WERI-Rb-1 (cell line): ENCODE data around the gene GLB1L2.

ENCODE experiments used
- DNase-seq: peaks from one replicate; pipeline ENCODE4 v3.0.0-alpha.2; 2020
- H3K27ac ChIP-seq: fragments of 250-450 bp; sonication (Bioruptor Pico); 2 replicates; pipeline ENCODE4 v1.5.1; 2020; ENCODE audit warnings: mild to moderate bottlenecking, moderate library complexity
- H3K27me3 ChIP-seq: fragments of 250-450 bp; sonication (Bioruptor Pico); 2 replicates; pipeline ENCODE4 v1.5.1; 2021; ENCODE audit warnings: mild to moderate bottlenecking, low read depth, moderate library complexity; ENCODE audit not compliant: insufficient read depth, severe bottlenecking
- H3K36me3 ChIP-seq: fragments of 250-450 bp; sonication (Bioruptor Pico); 2 replicates; pipeline ENCODE4 v1.5.1; 2020; ENCODE audit warnings: mild to moderate bottlenecking, moderate library complexity
- H3K4me3 ChIP-seq: 2 replicates; pipeline ENCODE4 v1.5.1; 2011; ENCODE audit warnings: low read depth, mild to moderate bottlenecking, control low read depth, low read length
- H3K9me3 ChIP-seq: fragments of 250-450 bp; sonication (Bioruptor Pico); 2 replicates; pipeline ENCODE4 v1.5.1; 2021; ENCODE audit warnings: mild to moderate bottlenecking, moderate library complexity; ENCODE audit not compliant: severe bottlenecking
- TF ChIP-seq, protein P1 (sequence below): IDR thresholded peaks from 2 replicates; pipeline ENCODE4 v1.5.1; 2011; ENCODE audit warnings: low read depth, mild to moderate bottlenecking, control low read depth, inconsistent platforms, low read length

The GLB1L2 gene

DNA sequence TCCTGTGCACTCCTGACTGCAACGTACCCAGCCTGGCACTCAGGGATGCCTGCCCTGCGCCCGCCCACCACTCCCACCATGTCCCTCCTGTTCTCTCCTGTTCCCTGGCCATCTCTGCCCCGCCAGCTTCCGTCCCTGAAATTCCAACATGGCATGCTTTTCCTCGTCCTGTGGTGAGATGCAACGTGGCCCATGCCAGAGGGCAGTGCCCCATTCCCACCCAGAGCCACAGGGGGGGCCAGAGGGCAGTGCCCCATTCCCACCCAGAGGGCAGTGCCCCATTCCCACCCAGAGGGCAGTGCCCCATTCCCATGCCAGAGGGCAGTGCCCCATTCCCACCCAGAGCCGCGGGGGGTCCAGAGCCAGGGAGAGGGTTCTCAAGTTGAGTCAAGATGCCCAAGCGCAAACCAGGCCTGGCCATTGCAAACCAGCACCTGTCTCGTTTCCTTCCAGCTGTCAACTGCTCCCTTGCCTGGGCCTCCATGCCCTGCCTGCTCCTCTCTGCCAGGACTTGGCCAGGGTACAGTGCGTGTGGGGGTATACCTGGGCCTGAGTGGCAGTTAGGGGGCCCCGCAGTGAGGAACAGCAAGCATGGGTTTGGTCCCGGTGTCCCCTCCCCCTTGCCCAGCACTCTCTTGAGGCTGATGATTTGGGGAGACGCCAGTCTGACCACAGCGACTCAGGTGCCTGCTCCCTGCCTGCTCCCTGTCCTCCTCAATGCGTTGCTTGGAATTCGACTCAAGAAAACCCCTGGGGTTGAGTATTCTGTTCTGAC is 65.7 kb downstream of the GLB1L2 start:
- no peaks in the 10 kb centered on the region for H3K36me3 ChIP-seq
- no peak for DNase-seq
- H3K4me3 ChIP-seq: no peak overlapping the region
- peaks cover 2% of the 10 kb centered on the region for H3K9me3 ChIP-seq
- H3K27ac ChIP-seq: no peak overlapping the region
- peaks cover 56% of the 10 kb centered on the region for H3K27me3 ChIP-seq
- TF ChIP-seq, protein P1, sequence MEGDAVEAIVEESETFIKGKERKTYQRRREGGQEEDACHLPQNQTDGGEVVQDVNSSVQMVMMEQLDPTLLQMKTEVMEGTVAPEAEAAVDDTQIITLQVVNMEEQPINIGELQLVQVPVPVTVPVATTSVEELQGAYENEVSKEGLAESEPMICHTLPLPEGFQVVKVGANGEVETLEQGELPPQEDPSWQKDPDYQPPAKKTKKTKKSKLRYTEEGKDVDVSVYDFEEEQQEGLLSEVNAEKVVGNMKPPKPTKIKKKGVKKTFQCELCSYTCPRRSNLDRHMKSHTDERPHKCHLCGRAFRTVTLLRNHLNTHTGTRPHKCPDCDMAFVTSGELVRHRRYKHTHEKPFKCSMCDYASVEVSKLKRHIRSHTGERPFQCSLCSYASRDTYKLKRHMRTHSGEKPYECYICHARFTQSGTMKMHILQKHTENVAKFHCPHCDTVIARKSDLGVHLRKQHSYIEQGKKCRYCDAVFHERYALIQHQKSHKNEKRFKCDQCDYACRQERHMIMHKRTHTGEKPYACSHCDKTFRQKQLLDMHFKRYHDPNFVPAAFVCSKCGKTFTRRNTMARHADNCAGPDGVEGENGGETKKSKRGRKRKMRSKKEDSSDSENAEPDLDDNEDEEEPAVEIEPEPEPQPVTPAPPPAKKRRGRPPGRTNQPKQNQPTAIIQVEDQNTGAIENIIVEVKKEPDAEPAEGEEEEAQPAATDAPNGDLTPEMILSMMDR: no peak

DNA sequence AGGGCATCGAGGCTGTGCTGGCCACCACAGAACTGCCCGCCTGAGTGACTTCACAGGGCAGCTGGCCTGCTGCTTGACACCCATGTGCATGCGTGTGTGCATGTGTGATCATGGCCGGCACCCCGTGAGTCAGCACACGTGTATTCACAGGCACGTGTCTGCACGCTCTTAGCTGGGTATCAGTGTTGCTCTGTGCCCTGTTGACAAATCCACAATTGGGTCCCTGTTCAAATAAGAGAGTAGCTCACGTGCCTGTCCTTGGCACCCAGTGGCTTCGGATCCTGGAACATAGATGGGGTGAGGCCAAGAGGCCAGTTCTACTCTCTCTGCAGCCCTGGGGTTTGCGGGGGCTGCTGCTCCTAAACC is 66.3 kb downstream of the GLB1L2 start:
- DNase-seq: no peak
- Histone ChIP-seq H3K9me3 (peaks cover 2% of the 10 kb centered on the region), H3K36me3 (no peaks in the 10 kb centered on the region), H3K4me3 (no peak overlapping the region), H3K27me3 (peaks cover 52% of the 10 kb centered on the region), H3K27ac (no peak overlapping the region)
- TF ChIP-seq, protein P1: no peak

DNA sequence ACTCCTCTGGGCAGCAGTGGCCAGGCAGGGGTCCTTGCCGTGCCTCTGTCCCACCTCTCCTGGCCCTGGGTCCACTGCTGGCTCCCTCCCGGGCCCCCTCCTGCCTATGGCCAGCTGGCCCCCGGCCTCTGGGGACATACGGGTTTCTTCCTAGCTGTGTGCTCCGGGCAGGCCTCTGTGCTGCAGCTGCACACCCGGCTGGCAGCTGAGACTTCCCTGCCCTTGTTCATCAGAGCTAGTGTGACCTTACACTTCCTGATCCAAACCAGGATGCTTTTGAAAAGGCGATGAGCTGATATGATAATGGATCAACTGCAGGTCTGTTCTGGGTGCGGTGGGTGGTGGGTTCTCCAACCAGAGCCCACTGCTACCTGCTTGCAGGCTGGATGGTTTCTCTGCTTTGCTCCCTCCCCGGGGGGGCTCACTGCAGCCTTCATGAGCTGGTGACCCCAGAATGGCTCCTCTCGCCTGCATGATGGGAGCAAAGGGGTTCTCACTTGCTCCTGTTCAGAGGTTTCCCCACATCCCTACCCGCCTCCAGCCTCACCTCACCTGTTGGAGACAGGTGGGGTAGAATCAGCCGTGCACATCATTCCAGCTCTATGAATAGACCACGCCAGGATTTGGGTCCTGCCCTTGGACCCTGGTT is 67.0 kb downstream of the GLB1L2 start:
- H3K27ac ChIP-seq: no peak overlapping the region
- TF ChIP-seq, protein P1: no peak
- H3K36me3 ChIP-seq: no peaks in the 10 kb centered on the region
- H3K27me3 ChIP-seq: peaks cover 49% of the 10 kb centered on the region
- H3K4me3 ChIP-seq: no peak overlapping the region
- H3K9me3 ChIP-seq: peaks cover 2% of the 10 kb centered on the region
- no peak for DNase-seq

DNA sequence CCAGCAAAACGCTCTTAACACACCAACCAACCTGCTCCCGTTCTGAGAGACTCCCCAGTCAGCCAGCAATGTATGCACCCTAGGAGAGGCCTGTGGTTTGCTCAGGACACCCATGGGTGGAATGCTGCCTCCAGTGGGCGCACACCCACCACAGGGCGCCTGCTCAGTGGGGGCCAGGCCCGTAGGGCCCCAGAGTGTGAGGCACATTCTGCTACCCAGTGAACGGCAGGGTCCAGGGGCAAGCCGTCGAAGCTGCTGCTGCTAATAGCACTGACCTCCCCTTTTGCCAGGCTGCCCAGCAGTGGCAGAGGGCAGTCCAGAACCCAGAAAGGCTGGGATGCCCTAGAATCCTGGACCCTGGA is 67.5 kb downstream of the GLB1L2 start:
- Histone ChIP-seq H3K4me3 (no peak overlapping the region), H3K27me3 (peaks cover 49% of the 10 kb centered on the region), H3K9me3 (peaks cover 2% of the 10 kb centered on the region), H3K27ac (no peak overlapping the region), H3K36me3 (no peaks in the 10 kb centered on the region)
- DNase-seq: no peak
- TF ChIP-seq, protein P1: no peak

DNA sequence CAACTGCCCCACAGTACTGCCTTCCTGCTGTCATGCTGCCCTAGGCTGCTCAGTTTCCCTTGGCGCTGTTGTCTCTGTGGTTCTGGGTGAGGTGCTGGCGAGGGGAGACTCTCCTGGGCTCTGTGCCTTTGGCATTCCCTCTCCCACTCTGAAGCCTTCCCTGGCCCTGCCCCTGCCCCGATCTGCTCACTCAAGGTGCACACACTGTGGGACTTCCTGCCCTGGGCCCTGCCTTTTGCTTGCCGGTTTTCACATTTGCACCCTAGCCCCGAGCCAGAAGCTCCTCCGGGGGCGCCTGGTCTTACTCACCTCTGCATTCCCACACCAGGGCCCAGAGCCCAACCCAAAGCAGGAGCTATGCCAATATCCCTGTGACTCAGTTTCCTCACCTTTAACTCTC is 68.2 kb downstream of the GLB1L2 start:
- H3K4me3 ChIP-seq: no peak overlapping the region
- peaks cover 2% of the 10 kb centered on the region for H3K9me3 ChIP-seq
- TF ChIP-seq, protein P1: no peak
- H3K27me3 ChIP-seq: peaks cover 44% of the 10 kb centered on the region
- no peaks in the 10 kb centered on the region for H3K36me3 ChIP-seq
- DNase-seq: no peak
- H3K27ac ChIP-seq: no peak overlapping the region
